ENCODE measurements around the gene BRSK2. TPM values are rescaled to one million over a fixed set of nuclear protein-coding genes. Genes with fewer than 3 reads are reported as not detected.

Gene BRSK2
- total RNA-seq, 1 donor from 2014 or later = 6.9 TPM

GRCh38 chr11:1450949-1451710 is 61.4 kb downstream of the BRSK2 start:
- no peak for DNase-seq (ENCODE audit: low spot score)
- Mint-ChIP-seq H3K36me3 (ENCODE audit: low read depth) (no peaks in the 10 kb centered on the region), H3K27me3 (ENCODE audit: low read depth) (no peaks in the 10 kb centered on the region)

GRCh38 chr11:1451781-1452470 is 62.2 kb downstream of the BRSK2 start:
- no peaks in the 10 kb centered on the region for H3K4me1 Mint-ChIP-seq (ENCODE audit: low read depth)
- H3K27ac Mint-ChIP-seq (ENCODE audit: unreplicated experiment) = no peak overlapping the region
- no peaks in the 10 kb centered on the region for H3K27me3 Mint-ChIP-seq (ENCODE audit: low read depth)
- no peaks in the 10 kb centered on the region for H3K36me3 Mint-ChIP-seq (ENCODE audit: low read depth)
- TF ChIP-seq CTCF (IDR thresholded peaks at IDR 0.05) = no peak
- H3K9me3 Mint-ChIP-seq (ENCODE audit: low read depth) = no peaks in the 10 kb centered on the region
- no peak overlapping the region for H3K4me3 Mint-ChIP-seq (ENCODE audit: unreplicated experiment)
- DNase-seq (ENCODE audit: low spot score) = no peak

More at GRCh38 chr11:1450949-1451710, 61.4 kb downstream of the BRSK2 start:
- TF ChIP-seq CTCF (IDR thresholded peaks at IDR 0.05) = no peak
- no peak overlapping the region for H3K4me3 Mint-ChIP-seq (ENCODE audit: unreplicated experiment)
- no peaks in the 10 kb centered on the region for H3K9me3 Mint-ChIP-seq (ENCODE audit: low read depth)
- H3K27ac Mint-ChIP-seq (ENCODE audit: unreplicated experiment) = no peak overlapping the region
- no peaks in the 10 kb centered on the region for H3K4me1 Mint-ChIP-seq (ENCODE audit: low read depth)

- Mint-ChIP-seq H3K27ac (ENCODE audit: unreplicated experiment) (no peak overlapping the region), H3K4me1 (ENCODE audit: low read depth) (no peaks in the 10 kb centered on the region), H3K36me3 (ENCODE audit: low read depth) (no peaks in the 10 kb centered on the region), H3K27me3 (ENCODE audit: low read depth) (no peaks in the 10 kb centered on the region), H3K9me3 (ENCODE audit: low read depth) (no peaks in the 10 kb centered on the region), H3K4me3 (ENCODE audit: unreplicated experiment) (no peak overlapping the region)
- no peak for TF ChIP-seq CTCF (IDR thresholded peaks at IDR 0.05)
- no peak for DNase-seq (ENCODE audit: low spot score)
Measured at GRCh38 chr11:1452744-1453143, 63.0 kb downstream of the BRSK2 start.

- H3K27me3 Mint-ChIP-seq (ENCODE audit: low read depth) = no peaks in the 10 kb centered on the region
- no peak overlapping the region for H3K27ac Mint-ChIP-seq (ENCODE audit: unreplicated experiment)
Measured at GRCh38 chr11:1453611-1454034, 63.9 kb downstream of the BRSK2 start.

More at GRCh38 chr11:1453611-1454034, 63.9 kb downstream of the BRSK2 start:
- peak; percentile 42 for TF ChIP-seq CTCF (IDR thresholded peaks at IDR 0.05)
- no peaks in the 10 kb centered on the region for H3K36me3 Mint-ChIP-seq (ENCODE audit: low read depth)
- H3K9me3 Mint-ChIP-seq (ENCODE audit: low read depth) = no peaks in the 10 kb centered on the region
- no peak overlapping the region for H3K4me3 Mint-ChIP-seq (ENCODE audit: unreplicated experiment)
- no peak for DNase-seq (ENCODE audit: low spot score)
- no peaks in the 10 kb centered on the region for H3K4me1 Mint-ChIP-seq (ENCODE audit: low read depth)

All from chondrocyte (in vitro differentiated cells).